Measurements from ENCODE around the gene INSC.

The INSC gene

GRCh38 chr11:15228331-15228849 lies 113.7 kb downstream of the INSC start:
- no peak for DNase-seq

GRCh38 chr11:15229069-15229468 lies 114.3 kb downstream of the INSC start:
- no peak for DNase-seq

- DNase-seq, result no peak
Measured at GRCh38 chr11:15232496-15232895, 117.8 kb downstream of the INSC start.

- DNase-seq, result no peak
Measured at GRCh38 chr11:15233371-15234165, 118.8 kb downstream of the INSC start.

- DNase-seq, result no peak
Measured at GRCh38 chr11:15234796-15235195, 120.1 kb downstream of the INSC start.

- DNase-seq, result no peak
Measured at GRCh38 chr11:15236559-15236958, 121.8 kb downstream of the INSC start.

GRCh38 chr11:15238856-15239255 lies 124.1 kb downstream of the INSC start:
- no peak for DNase-seq

GRCh38 chr11:15248749-15249148 lies 134.0 kb downstream of the INSC start:
- no peak for DNase-seq

- DNase-seq, result no peak
Measured at GRCh38 chr11:15258433-15259165, 143.9 kb downstream of the INSC start.

- DNase-seq, result no peak
Measured at GRCh38 chr11:15266999-15267398, 152.3 kb downstream of the INSC start.

GRCh38 chr11:15268598-15268997 lies 153.9 kb downstream of the INSC start:
- no peak for DNase-seq

- DNase-seq, result no peak
Measured at GRCh38 chr11:15275141-15275540, 160.4 kb downstream of the INSC start.

- no peak for DNase-seq
Measured at GRCh38 chr11:15276621-15277020, 161.9 kb downstream of the INSC start.

- no peak for DNase-seq
Measured at GRCh38 chr11:15278128-15278527, 163.4 kb downstream of the INSC start.

- DNase-seq, result no peak
Measured at GRCh38 chr11:15280393-15280792, 165.7 kb downstream of the INSC start.

GRCh38 chr11:15282754-15283153 lies 168.0 kb downstream of the INSC start:
- no peak for DNase-seq

- no peak for DNase-seq
Measured at GRCh38 chr11:15286465-15286864, 171.7 kb downstream of the INSC start.

GRCh38 chr11:15288863-15289262 lies 174.1 kb downstream of the INSC start:
- DNase-seq, result no peak

- no peak for DNase-seq
Measured at GRCh38 chr11:15289723-15290122, 175.0 kb downstream of the INSC start.

GRCh38 chr11:15291885-15292284 lies 177.2 kb downstream of the INSC start:
- no peak for DNase-seq

GRCh38 chr11:15293975-15294620 lies 179.4 kb downstream of the INSC start:
- no peak for DNase-seq

- DNase-seq, result no peak
Measured at GRCh38 chr11:15295695-15296094, 181.0 kb downstream of the INSC start.
